ENCODE results near the gene SLC30A4. TPM values are rescaled to one million over a fixed set of nuclear protein-coding genes. Genes with fewer than 3 reads are reported as not detected.

SLC30A4 gene
- total and polyA plus RNA-seq, 2 donors (not counting 1 experiment from before 2014, with no cell fraction given): 6.7 to 12.2 TPM

GRCh38 chr15:45469027-45469426, 53.5 kb downstream of the SLC30A4 start:
- peaks cover 3% of the 10 kb centered on the region for H3K27me3 ChIP-seq (ENCODE audit: control insufficient read depth, insufficient read depth, low read length)
- no peaks in the 10 kb centered on the region for H3K9me3 ChIP-seq (ENCODE audit: control insufficient read depth, insufficient read depth, low read depth, low read length)
- TF ChIP-seq EZH2 (IDR thresholded peaks at IDR 0.05; ENCODE audit: low read length, missing control alignments) (no peak), CTCF (conservative IDR thresholded peaks at IDR 0.05 in 1 of 2, IDR thresholded peaks at IDR 0.05 in 1 of 2; ENCODE audit: low read depth in 1 of 2, low read length in 2 of 2) (no peak)
- no peak overlapping the region for H3K4me3 ChIP-seq (replicated peaks in 1 of 4; ENCODE audit: control extremely low read depth in 1 of 4, insufficient read depth in 1 of 4, low read depth in 3 of 4, low read length in 4 of 4)
- H3K36me3 ChIP-seq (ENCODE audit: control insufficient read depth, insufficient read depth, low read length): no peaks in the 10 kb centered on the region
- no peaks in the 10 kb centered on the region for H3K79me2 ChIP-seq (ENCODE audit: control insufficient read depth, insufficient read depth, low read length)
- no peak overlapping the region for H3K4me2 ChIP-seq (ENCODE audit: extremely low read depth, insufficient read depth, low read length)
- H2AFZ ChIP-seq (ENCODE audit: low read length): no peak overlapping the region
- no peak overlapping the region for H3K9ac ChIP-seq (ENCODE audit: insufficient read depth, low read length)
- no peaks in the 10 kb centered on the region for H3K4me1 ChIP-seq (ENCODE audit: control insufficient read depth, extremely low read depth, insufficient read depth, low read length)
- no peak overlapping the region for H3K27ac ChIP-seq (ENCODE audit: insufficient read depth, low read length)
- no peaks in the 10 kb centered on the region for H4K20me1 ChIP-seq (ENCODE audit: control insufficient read depth, extremely low read depth, insufficient read depth, low read length)
- DNase-seq (ENCODE audit: low read depth in 2 of 2): no peak

- no peak for DNase-seq (ENCODE audit: low read depth in 2 of 2)
- Histone ChIP-seq H3K4me3 (replicated peaks in 1 of 4; ENCODE audit: control extremely low read depth in 1 of 4, insufficient read depth in 1 of 4, low read depth in 3 of 4, low read length in 4 of 4) (no peak overlapping the region), H4K20me1 (ENCODE audit: control insufficient read depth, extremely low read depth, insufficient read depth, low read length) (no peaks in the 10 kb centered on the region), H3K36me3 (ENCODE audit: control insufficient read depth, insufficient read depth, low read length) (no peaks in the 10 kb centered on the region), H3K27me3 (ENCODE audit: control insufficient read depth, insufficient read depth, low read length) (peaks cover 3% of the 10 kb centered on the region), H3K4me1 (ENCODE audit: control insufficient read depth, extremely low read depth, insufficient read depth, low read length) (no peaks in the 10 kb centered on the region), H3K9me3 (ENCODE audit: control insufficient read depth, insufficient read depth, low read depth, low read length) (no peaks in the 10 kb centered on the region), H3K27ac (ENCODE audit: insufficient read depth, low read length) (no peak overlapping the region), H3K4me2 (ENCODE audit: extremely low read depth, insufficient read depth, low read length) (no peak overlapping the region), H3K79me2 (ENCODE audit: control insufficient read depth, insufficient read depth, low read length) (no peaks in the 10 kb centered on the region), H2AFZ (ENCODE audit: low read length) (no peak overlapping the region), H3K9ac (ENCODE audit: insufficient read depth, low read length) (no peak overlapping the region)
- no peak for TF ChIP-seq EZH2 (IDR thresholded peaks at IDR 0.05; ENCODE audit: low read length, missing control alignments)
- no peak for TF ChIP-seq CTCF (conservative IDR thresholded peaks at IDR 0.05 in 1 of 2, IDR thresholded peaks at IDR 0.05 in 1 of 2; ENCODE audit: low read depth in 1 of 2, low read length in 2 of 2)
Observed at GRCh38 chr15:45468294-45468693, 54.3 kb downstream of the SLC30A4 start.

- H3K4me1 ChIP-seq (ENCODE audit: control insufficient read depth, extremely low read depth, insufficient read depth, low read length): peaks cover 20% of the 10 kb centered on the region
- no peak overlapping the region for H3K9ac ChIP-seq (ENCODE audit: insufficient read depth, low read length)
- no peaks in the 10 kb centered on the region for H3K27me3 ChIP-seq (ENCODE audit: control insufficient read depth, insufficient read depth, low read length)
- peak overlapping the region; percentile 98 for H3K4me2 ChIP-seq (ENCODE audit: extremely low read depth, insufficient read depth, low read length)
- no peaks in the 10 kb centered on the region for H3K79me2 ChIP-seq (ENCODE audit: control insufficient read depth, insufficient read depth, low read length)
- TF ChIP-seq EZH2 (IDR thresholded peaks at IDR 0.05; ENCODE audit: low read length, missing control alignments) (no peak), CTCF (conservative IDR thresholded peaks at IDR 0.05 in 1 of 2, IDR thresholded peaks at IDR 0.05 in 1 of 2; ENCODE audit: low read depth in 1 of 2, low read length in 2 of 2) (peak; percentile 92 to 96)
- peak overlapping the region; percentile 54 to 81 (median 66) for H3K4me3 ChIP-seq (replicated peaks in 1 of 4; ENCODE audit: control extremely low read depth in 1 of 4, insufficient read depth in 1 of 4, low read depth in 3 of 4, low read length in 4 of 4)
- H2AFZ ChIP-seq (ENCODE audit: low read length): no peak overlapping the region
- H4K20me1 ChIP-seq (ENCODE audit: control insufficient read depth, extremely low read depth, insufficient read depth, low read length): no peaks in the 10 kb centered on the region
- no peaks in the 10 kb centered on the region for H3K9me3 ChIP-seq (ENCODE audit: control insufficient read depth, insufficient read depth, low read depth, low read length)
- H3K36me3 ChIP-seq (ENCODE audit: control insufficient read depth, insufficient read depth, low read length): no peaks in the 10 kb centered on the region
- DNase-seq (ENCODE audit: low read depth in 2 of 2): peak; percentile 30 to 58
- no peak overlapping the region for H3K27ac ChIP-seq (ENCODE audit: insufficient read depth, low read length)
Observed at GRCh38 chr15:45458746-45459403, 63.7 kb downstream of the SLC30A4 start.

All from fibroblast of lung (primary cell).